GM19467 (cell line): ENCODE results near the gene ANKRD63.
A peak's percentile ranks its signal among the peaks of the same experiment; 100 is the strongest.

Experiments
- ATAC-seq: cut with Tn5 transposase; IDR thresholded peaks from one replicate; pipeline ENCODE4 v1.9.1; 2021; ENCODE audit warnings: mild to moderate bottlenecking, moderate library complexity; ENCODE audit not compliant: unreplicated experiment

Gene ANKRD63

GRCh38 chr15:40313531-40314398 is 30.9 kb upstream of the ANKRD63 start:
- no peak for ATAC-seq

GRCh38 chr15:40312370-40313158 is 29.7 kb upstream of the ANKRD63 start:
- no peak for ATAC-seq

- ATAC-seq: no peak
These were observed 28.1 kb upstream of the ANKRD63 start for GRCh38 chr15:40310993-40311392.

GRCh38 chr15:40310001-40310959 is 27.4 kb upstream of the ANKRD63 start:
- no peak for ATAC-seq

GRCh38 chr15:40309344-40309862 is 26.5 kb upstream of the ANKRD63 start:
- ATAC-seq: no peak

- ATAC-seq: peak; percentile 47
These were observed 24.8 kb upstream of the ANKRD63 start, which contains the start of gene PLCB2 for GRCh38 chr15:40307421-40308211. TSS of gene PLCB2 (minus strand) at chr15:40307935. CDS start at chr15:40307672, 263 bp downstream.

GRCh38 chr15:40306908-40307307 is 24.0 kb upstream of the ANKRD63 start:
- ATAC-seq: no peak

GRCh38 chr15:40306371-40306770 is 23.5 kb upstream of the ANKRD63 start:
- no peak for ATAC-seq

GRCh38 chr15:40305281-40305680 is 22.4 kb upstream of the ANKRD63 start:
- no peak for ATAC-seq

GRCh38 chr15:40303576-40303975 is 20.7 kb upstream of the ANKRD63 start:
- ATAC-seq: no peak

- ATAC-seq: no peak
These were observed 20.1 kb upstream of the ANKRD63 start for GRCh38 chr15:40302981-40303380.

- no peak for ATAC-seq
These were observed 19.5 kb upstream of the ANKRD63 start for GRCh38 chr15:40302288-40302886.

GRCh38 chr15:40301467-40302179 is 18.8 kb upstream of the ANKRD63 start:
- ATAC-seq: no peak

GRCh38 chr15:40300771-40301170 is 17.9 kb upstream of the ANKRD63 start:
- ATAC-seq: no peak

- no peak for ATAC-seq
These were observed 17.5 kb upstream of the ANKRD63 start for GRCh38 chr15:40300367-40300766.

- ATAC-seq: no peak
These were observed 15.5 kb upstream of the ANKRD63 start for GRCh38 chr15:40298216-40298935.

GRCh38 chr15:40297356-40297755 is 14.5 kb upstream of the ANKRD63 start:
- no peak for ATAC-seq
